GM19324 (cell line): ENCODE data around the gene PRELP.
"Not testable (repeated sequence)": the region's sequence is repeated elsewhere in the genome, so short reads cannot be mapped to it uniquely, and the experiment has no call there.

ENCODE experiments used
- ATAC-seq: cut with Tn5 transposase; IDR thresholded peaks from one replicate; pipeline ENCODE4 v1.9.1; 2021; ENCODE audit warnings: mild to moderate bottlenecking, moderate library complexity; ENCODE audit not compliant: unreplicated experiment, low FRiP score

Gene PRELP

GRCh38 chr1:203453016-203453415 lies 22.6 kb upstream of the PRELP start:
- ATAC-seq: no peak

- no peak for ATAC-seq
Observed at GRCh38 chr1:203453616-203454015, 22.0 kb upstream of the PRELP start.

DNA sequence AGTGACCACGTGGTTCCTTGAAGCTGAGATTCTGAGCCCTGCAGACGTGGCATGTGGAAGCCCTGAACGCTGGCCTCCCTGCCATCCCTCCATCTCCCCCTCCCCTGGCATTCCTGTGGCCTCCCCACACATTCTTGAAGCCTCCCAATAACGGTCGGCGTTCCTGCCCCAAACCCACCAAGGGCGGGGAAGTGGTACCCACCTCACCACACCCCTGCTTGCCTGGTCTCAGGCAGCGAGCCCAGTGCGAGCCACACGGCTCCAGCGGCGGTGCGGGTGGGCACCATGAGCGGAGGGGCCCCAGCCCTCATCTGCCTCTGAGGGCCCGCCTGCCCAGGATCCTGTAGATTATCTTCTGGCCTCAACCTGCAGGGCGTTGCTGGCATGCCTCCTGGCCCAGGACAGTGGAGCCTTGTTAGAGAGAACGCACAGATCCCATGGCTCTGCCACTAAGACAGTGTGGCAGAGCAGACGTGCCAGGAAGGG lies 20.6 kb upstream of the PRELP start:
- no peak for ATAC-seq

DNA sequence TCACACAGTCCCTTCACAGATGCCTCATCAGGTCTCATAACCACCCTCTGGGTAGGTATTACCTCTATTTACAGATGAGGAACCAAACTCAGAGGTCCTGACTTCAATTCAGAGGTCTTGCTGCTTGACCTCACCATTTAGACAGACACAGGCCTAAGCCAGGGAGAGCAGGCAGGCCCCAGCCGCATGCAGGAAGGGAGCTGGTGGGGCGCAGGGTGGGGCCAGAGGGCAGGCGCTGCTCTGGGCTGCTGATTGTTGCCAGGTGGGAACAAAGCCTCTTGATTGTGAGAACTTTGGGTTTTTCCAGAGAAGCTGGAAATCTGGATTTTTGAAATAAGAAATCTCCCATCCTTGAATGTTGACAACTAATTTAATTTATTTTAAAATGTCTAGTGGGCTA lies 19.9 kb upstream of the PRELP start:
- ATAC-seq: no peak

DNA sequence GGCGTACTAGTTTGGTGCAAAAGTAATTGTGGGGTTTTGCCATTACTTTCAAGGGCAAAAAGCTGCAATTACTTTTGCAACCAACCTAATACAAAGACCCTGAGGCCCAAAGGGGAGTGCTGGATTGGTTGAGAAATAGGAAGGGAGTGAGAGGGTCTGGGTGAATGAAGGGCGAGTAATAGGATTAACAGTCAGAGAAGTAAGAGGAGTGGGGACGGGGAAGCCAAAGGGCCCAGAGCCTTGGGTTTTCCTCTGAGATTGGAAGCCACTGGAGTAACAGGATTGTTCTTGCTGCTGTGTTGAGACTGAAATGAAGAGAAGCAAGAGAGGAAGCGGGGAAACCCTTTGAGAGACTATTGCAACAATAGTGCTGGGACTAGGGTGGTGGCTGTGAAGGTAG lies 19.0 kb upstream of the PRELP start:
- no peak for ATAC-seq

- no peak for ATAC-seq
Observed at GRCh38 chr1:203458078-203458477, 17.5 kb upstream of the PRELP start.

DNA sequence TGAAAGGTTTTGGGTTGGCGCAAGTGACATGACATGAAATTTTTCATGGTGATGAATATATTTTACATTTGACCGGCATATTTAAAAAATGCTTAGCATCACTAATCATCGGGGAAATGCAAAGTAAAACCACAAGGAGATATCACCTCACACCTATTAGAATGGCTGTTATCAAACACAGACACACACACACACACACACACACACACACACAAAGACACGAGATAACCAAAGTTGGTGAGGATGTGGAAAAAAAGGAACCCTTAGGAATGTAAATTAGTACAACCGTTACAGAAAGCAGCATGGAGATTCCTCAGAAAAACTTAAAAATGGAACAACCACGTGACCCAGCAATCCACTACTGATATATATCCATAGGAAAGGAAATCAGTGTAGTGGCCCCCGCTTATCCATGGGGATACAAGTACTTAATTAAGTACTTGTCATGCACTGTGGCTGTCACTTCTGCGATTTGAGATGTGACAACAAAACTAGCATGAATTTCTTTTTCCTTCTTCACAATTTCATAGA lies 15.9 kb upstream of the PRELP start:
- no peak for ATAC-seq

- ATAC-seq: no peak
Observed at GRCh38 chr1:203461717-203462116, 13.9 kb upstream of the PRELP start.

GRCh38 chr1:203462143-203462542 lies 13.5 kb upstream of the PRELP start:
- no peak for ATAC-seq

DNA sequence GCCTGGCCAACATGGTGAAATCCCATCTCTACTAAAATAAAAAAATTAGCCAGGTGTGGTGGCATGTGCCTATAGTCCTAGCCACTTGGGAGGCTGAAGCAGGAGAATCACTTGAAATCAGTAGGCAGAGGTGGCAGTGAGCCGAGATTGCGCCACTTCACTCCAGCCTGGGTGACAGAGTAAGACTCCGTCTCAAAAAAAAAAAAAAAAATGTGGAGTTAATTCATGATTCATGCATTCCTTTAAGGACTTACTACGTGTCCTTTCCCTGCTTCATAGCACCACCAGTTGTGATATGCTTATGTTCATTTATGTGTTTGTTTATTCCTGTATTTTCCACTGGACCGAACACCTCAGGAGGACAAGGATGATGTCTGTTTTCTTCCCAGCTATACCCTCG lies 12.7 kb upstream of the PRELP start:
- ATAC-seq: no peak

GRCh38 chr1:203463469-203464062 lies 12.0 kb upstream of the PRELP start:
- no peak for ATAC-seq

DNA sequence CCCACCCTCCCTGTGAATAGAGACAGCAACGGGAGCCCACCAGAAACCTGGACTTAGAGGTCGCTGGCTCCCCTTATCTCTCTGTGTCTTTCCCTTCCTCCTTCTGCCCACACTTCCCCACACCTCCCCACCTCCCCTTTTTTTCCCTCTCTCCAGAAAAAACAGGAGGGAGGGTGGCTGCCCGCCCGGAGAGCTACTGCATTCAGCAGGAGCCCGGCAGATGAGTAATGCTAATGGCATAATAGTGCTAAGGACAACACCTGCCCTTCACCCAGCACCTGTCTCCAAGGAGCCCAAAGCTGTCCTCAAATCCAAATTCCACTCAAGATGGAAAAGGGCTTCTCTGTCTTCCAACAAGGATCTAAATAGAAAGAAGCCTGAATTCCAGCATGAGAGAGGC lies 11.4 kb upstream of the PRELP start:
- no peak for ATAC-seq

GRCh38 chr1:203464743-203465142 lies 10.9 kb upstream of the PRELP start:
- no peak for ATAC-seq

GRCh38 chr1:203465146-203465798 lies 10.3 kb upstream of the PRELP start:
- no peak for ATAC-seq

DNA sequence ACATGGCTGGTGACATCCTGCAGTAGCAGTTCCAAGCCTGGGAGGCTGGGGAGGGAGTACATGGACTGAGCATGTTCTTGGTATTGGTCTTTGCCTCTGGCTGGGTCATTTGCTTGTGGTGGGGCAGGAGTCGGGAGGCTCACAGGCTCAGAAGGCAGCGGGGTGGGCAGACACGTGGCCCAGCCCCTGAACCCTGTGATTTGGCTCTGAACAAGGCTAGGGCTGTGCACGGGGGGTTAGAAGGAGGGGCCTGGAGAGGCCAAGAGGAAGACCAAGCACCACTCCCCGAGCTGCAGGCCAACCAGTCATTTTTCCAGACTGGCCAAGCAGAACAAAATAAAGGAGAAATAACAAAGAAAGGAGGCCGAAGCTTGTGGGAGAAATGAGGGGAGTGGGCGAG lies 9.7 kb upstream of the PRELP start:
- no peak for ATAC-seq

- not testable (repeated sequence) for ATAC-seq
Observed at GRCh38 chr1:203466906-203467549, 8.6 kb upstream of the PRELP start.

DNA sequence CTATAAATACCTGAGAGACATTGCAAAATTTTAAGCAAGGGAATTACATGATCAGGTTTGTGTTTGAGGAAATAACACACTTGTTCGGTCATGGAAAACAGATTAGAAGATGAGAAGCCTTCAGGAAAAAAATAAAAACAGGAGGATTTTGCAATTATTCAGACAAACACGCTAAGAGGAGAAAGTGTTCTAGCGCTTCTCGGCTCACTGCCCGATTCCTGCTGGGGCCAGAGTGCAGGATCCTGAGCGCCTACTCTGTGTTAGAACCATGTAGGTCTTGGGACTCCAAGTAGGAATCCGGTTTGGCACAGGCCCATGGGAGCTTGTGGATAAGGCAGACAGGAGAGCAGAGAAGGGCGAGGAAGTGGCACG lies 8.1 kb upstream of the PRELP start:
- no peak for ATAC-seq

DNA sequence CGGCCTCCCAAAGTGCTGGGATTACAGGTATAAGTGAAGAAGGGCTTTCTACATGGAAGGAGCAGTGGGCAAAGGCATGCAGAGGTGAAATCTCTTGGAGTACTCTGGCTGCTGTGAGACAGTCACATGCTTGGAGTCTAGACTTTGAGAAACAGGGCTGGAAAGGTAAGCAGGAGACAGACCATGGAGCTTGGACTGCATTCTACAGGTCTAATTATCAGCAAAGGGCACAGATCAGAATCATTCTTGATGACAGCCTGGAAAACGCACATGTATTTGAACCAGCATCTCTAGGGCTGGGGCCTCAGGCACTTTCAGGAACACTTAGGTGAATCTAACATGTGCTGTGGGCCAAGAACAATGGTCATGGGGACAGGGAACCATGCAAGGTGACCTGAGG lies 7.3 kb upstream of the PRELP start:
- ATAC-seq: no peak

- no peak for ATAC-seq
Observed at GRCh38 chr1:203470240-203470639, 5.4 kb upstream of the PRELP start.

DNA sequence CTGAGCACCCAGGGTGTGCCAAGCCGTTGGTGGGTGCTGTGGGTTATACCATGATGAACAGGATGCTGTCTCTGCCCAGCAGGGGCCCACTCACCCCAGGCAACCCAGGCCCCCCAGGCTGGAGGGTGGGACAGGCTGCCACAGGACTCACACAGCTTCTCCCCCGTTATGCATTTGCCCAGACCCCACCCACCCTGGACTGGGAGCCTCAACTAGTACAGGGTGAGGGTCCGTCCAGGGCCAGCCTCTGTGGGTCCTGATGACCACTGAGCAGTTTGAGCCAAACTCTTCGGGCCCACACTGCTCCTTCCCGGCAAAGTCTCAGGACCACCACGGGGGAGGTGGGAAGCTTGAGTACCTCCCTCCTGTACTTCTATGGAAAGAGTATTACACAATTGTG lies 3.8 kb upstream of the PRELP start:
- ATAC-seq: no peak

GRCh38 chr1:203473281-203473680 lies 2.3 kb upstream of the PRELP start:
- ATAC-seq: no peak

DNA sequence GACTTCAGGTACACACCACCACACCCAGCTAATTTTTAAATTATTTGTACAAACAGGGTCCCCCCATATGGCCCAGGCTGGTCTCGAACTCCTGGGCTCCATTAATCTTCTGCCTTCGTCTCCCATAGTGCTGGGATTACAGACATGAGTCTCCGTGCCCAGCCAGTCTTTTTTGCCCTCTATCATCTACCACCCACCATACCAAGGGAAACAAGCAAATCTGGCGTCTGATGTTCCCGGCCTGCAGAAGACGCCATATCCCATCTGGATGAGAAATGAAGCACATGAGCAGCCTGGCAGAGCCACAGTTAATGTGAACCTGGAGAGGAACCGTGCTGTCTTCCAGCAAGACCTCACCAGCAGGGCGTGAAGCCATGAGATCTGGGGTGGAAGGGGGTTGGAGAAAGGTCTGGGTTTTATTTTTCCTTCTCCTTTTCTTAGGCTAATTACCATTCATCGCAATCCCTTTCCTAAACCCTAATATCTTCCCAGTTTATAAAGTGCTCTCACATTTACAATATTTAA lies 1.8 kb upstream of the PRELP start:
- no peak for ATAC-seq
